PFSK-1 (cell line): ENCODE results near the gene ZNF37A.

Experiments used
- TAF1 ChIP-seq: IDR thresholded peaks from 2 replicates; pipeline ENCODE4 v1.6.1; 2012; ENCODE audit warnings: low read length, control low read depth, borderline replicate concordance; ENCODE audit not compliant: insufficient read depth

The ZNF37A gene

GRCh38 chr10:38184477-38184876, 90.3 kb downstream of the ZNF37A start:
- no peak for TF ChIP-seq TAF1
